Tibial artery (tissue), 4 donors: ENCODE results near the gene IL17RC.
"Not testable (repeated sequence)": the region's sequence is repeated elsewhere in the genome, so short reads cannot be mapped to it uniquely, and the experiment has no call there.

Source experiments
- DNase-seq, 2 donors: peaks; one replicate each; pipeline ENCODE4 v3.0.0-alpha.2; 2019
- H3K27ac ChIP-seq, 2 donors: fragments of 200-600 bp; sonication (generic) in 1 of 2; 1 replicate in 1 of 2; 2 replicates in 1 of 2; pipeline ENCODE4 v1.5.1; 2018 to 2019; ENCODE audit warnings: mild to moderate bottlenecking in 1 of 2
- H3K27me3 ChIP-seq, 2 donors: fragments of 200-600 bp; sonication (generic) in 1 of 2; one replicate each; pipeline versions ENCODE4 v1.5.1 to v1.6.0; 2016 to 2019
- H3K36me3 ChIP-seq, 3 donors: fragments of 200-600 bp; sonication (generic) in 2 of 3; one replicate each; pipeline ENCODE4 v1.5.1; 2016 to 2019; ENCODE audit warnings: mild to moderate bottlenecking in 2 of 3
- H3K4me1 ChIP-seq, 4 donors: fragments of 200-600 bp; sonication (generic) in 2 of 4; 1 replicate in 3 of 4; 2 replicates in 1 of 4; pipeline ENCODE4 v1.5.1; 2016 to 2019
- H3K4me3 ChIP-seq, 2 donors: fragments of 200-600 bp; sonication (generic) in 1 of 2; 1 replicate in 1 of 2; 2 replicates in 1 of 2; pipeline ENCODE4 v1.5.1; 2018 to 2019; ENCODE audit warnings: mild to moderate bottlenecking in 2 of 2
- H3K9me3 ChIP-seq, 3 donors: fragments of 200-600 bp; sonication (generic) in 1 of 3; one replicate each; pipeline ENCODE4 v1.5.1; 2016 to 2019
- CTCF ChIP-seq, 2 experiments: fragments of 200-600 bp in 1 of 2; fragments of 450-650 bp in 1 of 2; IDR thresholded peaks; one replicate each; pipeline ENCODE4 v1.5.1; 2017 to 2019; ENCODE audit warnings: antibody characterized with exemption in 2 of 2, mild to moderate bottlenecking in 1 of 2, moderate library complexity in 1 of 2
- intact Hi-C: fragments of 100-400 bp; cut with DNase I; formaldehyde crosslinking; loops from one replicate; pipeline ENCODE4 v1.15.0; 2023; ENCODE audit warnings: low total_unique reads

Gene IL17RC

GRCh38 chr3:9875448-9875847 is 41.5 kb upstream of the IL17RC start:
- TF ChIP-seq CTCF (IDR thresholded peaks at IDR 0.05): no peak
- Histone ChIP-seq H3K27me3 (no peaks in the 10 kb centered on the region), H3K4me3 (no peak overlapping the region), H3K4me1 (no peaks in the 10 kb centered on the region), H3K27ac (no peak overlapping the region), H3K9me3 (no peaks in the 10 kb centered on the region), H3K36me3 (no peaks in the 10 kb centered on the region)
- DNase-seq: no peak
- intact Hi-C loops: no loop called here

GRCh38 chr3:9876255-9876654 is 40.6 kb upstream of the IL17RC start:
- intact Hi-C loops, H3K9me3 ChIP-seq, H3K27me3 ChIP-seq, H3K4me1 ChIP-seq, H3K27ac ChIP-seq, H3K36me3 ChIP-seq, H3K4me3 ChIP-seq, DNase-seq: not testable (repeated sequence)

- TF ChIP-seq CTCF (IDR thresholded peaks at IDR 0.05): no peak
- Histone ChIP-seq H3K9me3 (no peaks in the 10 kb centered on the region), H3K27me3 (no peaks in the 10 kb centered on the region), H3K4me3 (no peak overlapping the region), H3K36me3 (no peaks in the 10 kb centered on the region), H3K4me1 (no peaks in the 10 kb centered on the region), H3K27ac (no peak overlapping the region)
- intact Hi-C loops: no loop called here
- DNase-seq: no peak
Measured at GRCh38 chr3:9876991-9877390, 39.9 kb upstream of the IL17RC start.

- H3K9me3 ChIP-seq: no peaks in the 10 kb centered on the region
- TF ChIP-seq CTCF (IDR thresholded peaks at IDR 0.05): no peak
- H3K27me3 ChIP-seq: no peaks in the 10 kb centered on the region
- no peak overlapping the region for H3K27ac ChIP-seq
- intact Hi-C loops: no loop called here
- no peak overlapping the region for H3K4me3 ChIP-seq
- no peak for DNase-seq
- no peaks in the 10 kb centered on the region for H3K4me1 ChIP-seq
- no peaks in the 10 kb centered on the region for H3K36me3 ChIP-seq
Measured at GRCh38 chr3:9878700-9879099, 38.2 kb upstream of the IL17RC start.

GRCh38 chr3:9879830-9880549 is 36.9 kb upstream of the IL17RC start, which contains the start of gene CIDEC:
Gene CIDEC (minus strand): TSS chr3:9880253. CDS start chr3:9878486, 1,767 bp downstream.
- Histone ChIP-seq H3K4me1 (no peaks in the 10 kb centered on the region), H3K27ac (no peak within 1 kb of the TSS)

GRCh38 chr3:9881441-9881840 is 35.5 kb upstream of the IL17RC start:
- no peaks in the 10 kb centered on the region for H3K36me3 ChIP-seq
- no peaks in the 10 kb centered on the region for H3K27me3 ChIP-seq
- no peak for DNase-seq
- H3K9me3 ChIP-seq: no peaks in the 10 kb centered on the region
- intact Hi-C loops: no loop called here
- H3K4me1 ChIP-seq: no peaks in the 10 kb centered on the region
- H3K4me3 ChIP-seq: no peak overlapping the region
- TF ChIP-seq CTCF (IDR thresholded peaks at IDR 0.05): no peak
- H3K27ac ChIP-seq: no peak overlapping the region

More at GRCh38 chr3:9879830-9880549, 36.9 kb upstream of the IL17RC start, which contains the start of gene CIDEC:
- Histone ChIP-seq H3K9me3 (no peaks in the 10 kb centered on the region), H3K4me3 (no peak within 1 kb of the TSS), H3K27me3 (no peaks in the 10 kb centered on the region), H3K36me3 (no peaks in the 10 kb centered on the region)
- no peak for DNase-seq
- intact Hi-C loops: no loop called here
- no peak for TF ChIP-seq CTCF (IDR thresholded peaks at IDR 0.05)
